ENCODE data around the gene DTX1. TPM values are rescaled to one million over a fixed set of nuclear protein-coding genes. Genes with fewer than 3 reads are reported as not detected.

DTX1 gene
- total RNA-seq, 4 donors from 2014 or later: 2.4 to 8.6 (median 3.1) TPM

DNA sequence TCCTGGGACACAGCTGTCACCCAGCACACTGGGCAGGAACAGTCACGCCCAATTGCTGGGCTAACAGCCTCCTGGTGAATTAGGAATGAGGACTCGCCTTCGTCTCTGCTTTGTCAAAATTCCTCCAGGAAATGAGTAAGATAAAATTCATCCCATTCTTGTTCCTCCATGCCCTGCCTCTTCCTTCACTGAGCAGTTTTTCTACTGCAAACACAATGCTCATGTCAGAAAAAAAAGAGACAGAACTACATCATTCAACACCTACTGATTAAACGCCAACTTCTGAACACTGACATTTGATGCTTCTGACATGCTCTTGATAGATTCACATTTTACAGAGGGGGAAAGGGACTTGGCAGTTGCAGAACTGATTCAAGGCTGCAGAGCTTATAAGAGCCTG, 37.5 kb upstream of the DTX1 start:
- Histone ChIP-seq H3K27me3 (no peaks in the 10 kb centered on the region), H3K27ac (no peak overlapping the region), H3K4me3 (no peak overlapping the region), H3K9me3 (no peaks in the 10 kb centered on the region), H3K4me1 (no peaks in the 10 kb centered on the region), H3K36me3 (no peaks in the 10 kb centered on the region)
- intact Hi-C loops (cut with DNase I; ENCODE audit: low total_unique reads): no loop called here
- TF ChIP-seq, protein P1, sequence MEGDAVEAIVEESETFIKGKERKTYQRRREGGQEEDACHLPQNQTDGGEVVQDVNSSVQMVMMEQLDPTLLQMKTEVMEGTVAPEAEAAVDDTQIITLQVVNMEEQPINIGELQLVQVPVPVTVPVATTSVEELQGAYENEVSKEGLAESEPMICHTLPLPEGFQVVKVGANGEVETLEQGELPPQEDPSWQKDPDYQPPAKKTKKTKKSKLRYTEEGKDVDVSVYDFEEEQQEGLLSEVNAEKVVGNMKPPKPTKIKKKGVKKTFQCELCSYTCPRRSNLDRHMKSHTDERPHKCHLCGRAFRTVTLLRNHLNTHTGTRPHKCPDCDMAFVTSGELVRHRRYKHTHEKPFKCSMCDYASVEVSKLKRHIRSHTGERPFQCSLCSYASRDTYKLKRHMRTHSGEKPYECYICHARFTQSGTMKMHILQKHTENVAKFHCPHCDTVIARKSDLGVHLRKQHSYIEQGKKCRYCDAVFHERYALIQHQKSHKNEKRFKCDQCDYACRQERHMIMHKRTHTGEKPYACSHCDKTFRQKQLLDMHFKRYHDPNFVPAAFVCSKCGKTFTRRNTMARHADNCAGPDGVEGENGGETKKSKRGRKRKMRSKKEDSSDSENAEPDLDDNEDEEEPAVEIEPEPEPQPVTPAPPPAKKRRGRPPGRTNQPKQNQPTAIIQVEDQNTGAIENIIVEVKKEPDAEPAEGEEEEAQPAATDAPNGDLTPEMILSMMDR (IDR thresholded peaks at IDR 0.05): no peak
- no peak for TF ChIP-seq POLR2A (IDR thresholded peaks at IDR 0.05)
- DNase-seq: no peak

DNA sequence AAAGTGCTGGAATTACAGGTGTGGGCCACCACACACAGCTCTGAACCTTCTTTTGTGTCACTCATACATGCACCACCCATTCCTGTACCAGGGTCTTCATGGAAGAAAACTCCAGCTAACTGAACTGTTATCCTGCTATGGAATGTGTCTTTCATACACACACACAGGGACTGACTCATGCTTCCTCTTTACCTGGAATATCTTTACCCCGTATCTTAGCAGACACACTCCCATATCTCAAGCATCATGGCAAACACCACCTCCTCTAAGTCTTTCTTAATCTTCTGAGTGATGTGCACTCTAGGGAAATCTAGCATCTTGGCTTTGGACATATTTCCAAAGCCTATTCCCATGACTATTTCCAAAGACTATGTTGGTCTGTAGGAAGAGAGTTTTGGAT, 35.0 kb upstream of the DTX1 start:
- no peak for DNase-seq
- no peak for TF ChIP-seq POLR2A (IDR thresholded peaks at IDR 0.05)
- TF ChIP-seq, protein P1 (IDR thresholded peaks at IDR 0.05): no peak
- intact Hi-C loops (cut with DNase I; ENCODE audit: low total_unique reads): no loop called here

GRCh38 chr12:113022563-113023297, 33.8 kb upstream of the DTX1 start:
- DNase-seq: no peak
- intact Hi-C loops (cut with DNase I; ENCODE audit: low total_unique reads): no loop called here
- Histone ChIP-seq H3K27me3 (no peaks in the 10 kb centered on the region), H3K4me3 (no peak overlapping the region), H3K27ac (no peak overlapping the region), H3K9me3 (no peaks in the 10 kb centered on the region), H3K36me3 (no peaks in the 10 kb centered on the region), H3K4me1 (no peaks in the 10 kb centered on the region)
- TF ChIP-seq, protein P1 (IDR thresholded peaks at IDR 0.05): no peak
- no peak for TF ChIP-seq POLR2A (IDR thresholded peaks at IDR 0.05)

More for the DNA sequence above, 35.0 kb upstream of the DTX1 start:
- Histone ChIP-seq H3K4me1 (no peaks in the 10 kb centered on the region), H3K36me3 (no peaks in the 10 kb centered on the region), H3K27ac (no peak overlapping the region), H3K27me3 (no peaks in the 10 kb centered on the region), H3K9me3 (no peaks in the 10 kb centered on the region), H3K4me3 (no peak overlapping the region)

DNA sequence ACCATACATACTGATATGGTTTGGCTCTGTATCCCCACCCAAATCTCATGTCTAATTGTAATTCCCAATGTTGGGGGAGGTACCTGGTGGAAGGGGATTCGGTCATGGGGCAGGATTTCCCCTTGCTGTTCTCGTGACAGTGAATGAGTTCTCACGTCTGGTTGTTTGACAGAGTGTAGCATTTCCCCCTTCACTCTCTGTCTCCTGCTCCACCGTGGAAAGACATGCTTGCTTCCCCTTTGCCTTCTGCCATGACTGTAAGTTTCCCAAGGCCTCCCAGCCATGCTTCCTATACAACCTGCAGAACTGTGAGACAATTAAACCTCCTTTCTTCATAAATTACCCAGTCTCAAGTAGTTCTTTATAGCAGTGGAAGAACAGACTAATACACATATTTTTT, 28.8 kb upstream of the DTX1 start:
- no peaks in the 10 kb centered on the region for H3K4me1 ChIP-seq
- H3K27me3 ChIP-seq: no peaks in the 10 kb centered on the region
- H3K9me3 ChIP-seq: no peaks in the 10 kb centered on the region
- no peaks in the 10 kb centered on the region for H3K36me3 ChIP-seq
- H3K4me3 ChIP-seq: no peak overlapping the region
- intact Hi-C loops (cut with DNase I; ENCODE audit: low total_unique reads): no loop called here
- H3K27ac ChIP-seq: no peak overlapping the region
- no peak for DNase-seq
- TF ChIP-seq, protein P1 (IDR thresholded peaks at IDR 0.05): no peak
- no peak for TF ChIP-seq POLR2A (IDR thresholded peaks at IDR 0.05)

DNA sequence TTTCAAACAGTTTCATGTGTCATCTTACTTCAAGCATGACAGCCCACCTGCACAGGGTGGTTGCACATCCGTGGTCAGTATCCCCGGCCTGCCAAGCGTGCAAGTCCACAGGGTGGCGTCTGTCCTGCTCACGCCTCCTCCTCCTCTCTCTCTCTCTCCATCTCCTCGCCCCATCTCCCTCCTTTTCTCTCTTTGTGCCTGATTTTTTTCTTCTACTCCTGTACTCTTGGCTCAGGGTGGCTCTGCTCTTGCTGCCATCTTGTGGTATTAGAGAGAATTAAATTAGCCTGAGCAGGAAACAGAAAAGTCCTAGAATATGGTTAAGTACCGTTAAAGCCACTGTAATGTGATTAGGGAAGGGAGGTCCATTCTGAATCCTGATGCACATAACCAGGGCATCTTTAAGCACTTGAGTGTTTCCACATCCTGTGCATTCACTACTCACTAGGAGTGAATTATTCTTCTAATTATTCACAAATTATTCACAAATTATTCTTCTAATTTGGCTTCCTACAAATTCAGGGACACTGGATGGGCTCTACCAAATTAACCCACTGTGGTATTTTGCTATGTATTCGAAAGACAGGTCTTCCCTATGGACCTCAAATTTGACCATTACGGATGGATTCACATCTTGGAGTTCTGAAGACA, 25.5 kb upstream of the DTX1 start:
- no peaks in the 10 kb centered on the region for H3K9me3 ChIP-seq
- no peak for DNase-seq
- H3K4me1 ChIP-seq: no peaks in the 10 kb centered on the region
- no peak overlapping the region for H3K27ac ChIP-seq
- intact Hi-C loops (cut with DNase I; ENCODE audit: low total_unique reads): no loop called here
- no peak overlapping the region for H3K4me3 ChIP-seq
- TF ChIP-seq, protein P1 (IDR thresholded peaks at IDR 0.05): peak; percentile 49 to 73 (median 64)
- no peak for TF ChIP-seq POLR2A (IDR thresholded peaks at IDR 0.05)
- no peaks in the 10 kb centered on the region for H3K36me3 ChIP-seq
- no peaks in the 10 kb centered on the region for H3K27me3 ChIP-seq

Data from uterus (tissue), 4 donors.